KOPT-K1 (cell line): Measurements from ENCODE around the gene CHRNA4.

Experiments used
- H3K27ac ChIP-seq: fragments of 200-600 bp; sonication (generic); 2 replicates; pipeline ENCODE4 v1.5.1; 2016; ENCODE audit warnings: antibody characterized with exemption, mild to moderate bottlenecking, low read depth, low read length; ENCODE audit not compliant: poor library complexity, severe bottlenecking
- H3K36me3 ChIP-seq: fragments of 200-600 bp; sonication (generic); 2 replicates; pipeline ENCODE4 v1.5.1; 2017; ENCODE audit warnings: antibody characterized with exemption, mild to moderate bottlenecking, low read length, moderate library complexity; ENCODE audit not compliant: insufficient read depth
- H3K9me3 ChIP-seq: fragments of 200-600 bp; sonication (generic); 2 replicates; pipeline ENCODE4 v1.5.1; 2017; ENCODE audit warnings: antibody characterized with exemption, low read length, mild to moderate bottlenecking; ENCODE audit not compliant: insufficient read depth, poor library complexity, severe bottlenecking

The CHRNA4 gene

GRCh38 chr20:63376283-63377250 is 15.4 kb upstream of the CHRNA4 start:
- H3K9me3 ChIP-seq: peaks cover 6% of the 10 kb centered on the region
- H3K36me3 ChIP-seq: no peaks in the 10 kb centered on the region
- no peak overlapping the region for H3K27ac ChIP-seq

GRCh38 chr20:63375438-63375837 is 14.3 kb upstream of the CHRNA4 start:
- H3K9me3 ChIP-seq: peaks cover 6% of the 10 kb centered on the region
- no peaks in the 10 kb centered on the region for H3K36me3 ChIP-seq
- H3K27ac ChIP-seq: no peak overlapping the region

- Histone ChIP-seq H3K36me3 (no peaks in the 10 kb centered on the region), H3K27ac (no peak overlapping the region), H3K9me3 (no peaks in the 10 kb centered on the region)
These were observed 13.4 kb upstream of the CHRNA4 start for GRCh38 chr20:63374504-63374903.

DNA sequence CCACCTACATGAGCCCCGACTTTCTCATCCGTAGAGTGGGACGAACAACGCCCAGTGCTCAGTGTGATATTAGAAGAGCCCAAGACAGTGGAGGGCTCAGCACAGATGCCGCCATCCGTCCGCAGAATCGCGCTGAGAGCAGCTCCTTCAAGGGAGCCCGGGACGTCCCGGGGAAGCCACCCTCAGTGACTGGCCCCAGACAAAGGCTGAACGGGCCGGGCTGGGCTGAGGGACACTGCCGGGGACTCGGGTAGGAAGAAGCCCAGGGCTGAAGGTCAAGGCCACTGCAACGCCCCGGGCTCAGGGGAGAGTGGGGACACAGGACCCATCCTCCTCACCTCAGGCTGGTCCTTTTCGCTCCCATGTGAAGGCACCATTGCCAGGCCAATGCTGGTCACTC is 12.8 kb upstream of the CHRNA4 start:
- no peak overlapping the region for H3K27ac ChIP-seq
- H3K36me3 ChIP-seq: no peaks in the 10 kb centered on the region
- no peaks in the 10 kb centered on the region for H3K9me3 ChIP-seq

- H3K9me3 ChIP-seq: no peaks in the 10 kb centered on the region
- H3K36me3 ChIP-seq: no peaks in the 10 kb centered on the region
- H3K27ac ChIP-seq: no peak overlapping the region
These were observed 12.1 kb upstream of the CHRNA4 start for GRCh38 chr20:63372971-63373885.

DNA sequence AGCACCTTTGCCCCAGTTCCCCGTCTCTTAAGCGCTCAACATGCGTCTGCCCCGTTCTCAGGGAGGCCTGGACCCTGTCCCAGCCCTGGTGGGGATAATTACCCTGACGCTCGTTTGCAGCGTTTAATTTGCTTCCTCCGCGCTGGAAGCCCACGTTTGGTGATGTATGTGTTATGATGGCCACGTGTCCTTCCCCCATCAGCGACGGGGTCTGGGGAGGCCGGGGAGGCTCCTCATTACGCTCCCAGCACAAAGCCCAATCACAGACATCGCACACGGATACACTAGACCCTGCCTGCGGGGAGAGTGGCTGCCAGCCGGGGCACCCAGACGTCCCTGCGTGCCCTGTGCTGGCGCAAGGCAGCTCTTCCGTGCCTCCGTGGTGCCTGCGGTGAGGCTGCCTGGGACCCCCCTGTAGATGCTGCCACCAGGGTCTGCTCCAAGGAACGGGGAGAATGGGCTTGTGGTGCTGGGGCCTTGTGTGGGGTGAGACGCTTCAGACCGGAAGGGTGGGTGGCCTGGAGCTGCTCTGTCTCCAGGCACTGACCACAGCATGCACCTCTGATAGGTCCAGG is 10.2 kb upstream of the CHRNA4 start:
- H3K9me3 ChIP-seq: no peaks in the 10 kb centered on the region
- no peak overlapping the region for H3K27ac ChIP-seq
- no peaks in the 10 kb centered on the region for H3K36me3 ChIP-seq

DNA sequence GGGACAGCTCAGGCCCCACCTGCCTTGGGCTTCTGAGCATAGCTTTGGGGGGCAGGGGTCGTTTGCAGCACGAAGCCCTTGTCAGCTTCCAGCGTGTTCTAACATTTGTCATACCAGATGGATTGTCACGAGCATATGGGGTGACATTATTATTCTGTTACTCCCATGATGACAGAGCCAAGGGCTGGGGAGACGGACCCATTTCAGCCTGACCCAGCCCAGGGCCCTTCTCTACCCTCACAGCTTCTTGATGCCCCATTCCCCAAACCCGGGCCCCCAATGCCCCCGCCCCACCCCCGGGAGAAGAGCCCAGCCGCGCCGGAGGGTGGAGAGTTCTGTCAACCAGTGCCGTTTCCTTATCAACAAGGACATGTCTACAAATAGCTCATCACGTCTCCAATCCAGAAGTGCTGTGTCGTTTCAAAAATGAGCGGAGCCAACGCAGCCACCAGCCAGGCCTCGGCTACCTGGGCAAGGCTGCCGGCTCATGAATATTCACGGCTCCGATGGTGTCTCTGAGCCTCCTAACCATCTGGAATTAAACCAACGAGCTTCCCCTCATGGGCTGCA is 9.6 kb upstream of the CHRNA4 start:
- Histone ChIP-seq H3K36me3 (no peaks in the 10 kb centered on the region), H3K9me3 (no peaks in the 10 kb centered on the region), H3K27ac (no peak overlapping the region)

- Histone ChIP-seq H3K9me3 (no peaks in the 10 kb centered on the region), H3K36me3 (no peaks in the 10 kb centered on the region)
These were observed 8.8 kb upstream of the CHRNA4 start for GRCh38 chr20:63369724-63370617.

GRCh38 chr20:63369024-63369530 is 7.9 kb upstream of the CHRNA4 start:
- Histone ChIP-seq H3K36me3 (no peaks in the 10 kb centered on the region), H3K9me3 (no peaks in the 10 kb centered on the region), H3K27ac (no peak overlapping the region)

More at GRCh38 chr20:63369724-63370617, 8.8 kb upstream of the CHRNA4 start:
- H3K27ac ChIP-seq: no peak overlapping the region

- no peaks in the 10 kb centered on the region for H3K36me3 ChIP-seq
- no peak overlapping the region for H3K27ac ChIP-seq
- H3K9me3 ChIP-seq: no peaks in the 10 kb centered on the region
These were observed 7.0 kb upstream of the CHRNA4 start for GRCh38 chr20:63368151-63368550.

DNA sequence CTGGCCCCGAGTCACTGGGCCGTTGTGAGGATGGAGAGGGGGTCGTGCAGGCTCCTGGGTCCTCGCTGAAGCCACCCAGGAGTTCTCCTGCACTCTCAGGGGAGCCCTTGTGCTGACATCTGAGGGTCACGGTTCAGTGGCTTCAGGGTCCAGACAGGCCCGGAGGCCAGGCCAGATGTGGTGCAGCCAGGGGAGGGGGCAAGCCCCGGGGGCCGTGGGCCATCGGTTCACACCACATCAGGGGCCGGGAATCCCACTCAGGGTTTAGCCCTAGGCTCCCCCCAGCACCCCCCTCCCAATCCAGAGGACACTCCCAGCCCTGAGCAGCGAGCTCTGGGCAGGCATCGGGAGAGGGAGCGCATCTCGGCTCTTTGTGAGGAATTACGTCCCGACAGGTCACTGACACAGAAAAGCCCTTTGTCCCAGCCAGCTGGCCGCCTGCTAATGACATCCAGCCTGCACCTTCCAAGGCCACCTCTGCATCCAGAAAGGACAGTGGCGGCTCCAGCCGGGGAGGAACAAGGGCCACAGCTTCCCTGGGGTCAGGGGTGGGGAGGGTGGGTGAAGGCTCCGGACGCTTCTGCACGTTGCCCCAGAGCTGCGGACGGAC is 6.4 kb upstream of the CHRNA4 start:
- Histone ChIP-seq H3K9me3 (no peaks in the 10 kb centered on the region), H3K27ac (no peak overlapping the region), H3K36me3 (no peaks in the 10 kb centered on the region)

DNA sequence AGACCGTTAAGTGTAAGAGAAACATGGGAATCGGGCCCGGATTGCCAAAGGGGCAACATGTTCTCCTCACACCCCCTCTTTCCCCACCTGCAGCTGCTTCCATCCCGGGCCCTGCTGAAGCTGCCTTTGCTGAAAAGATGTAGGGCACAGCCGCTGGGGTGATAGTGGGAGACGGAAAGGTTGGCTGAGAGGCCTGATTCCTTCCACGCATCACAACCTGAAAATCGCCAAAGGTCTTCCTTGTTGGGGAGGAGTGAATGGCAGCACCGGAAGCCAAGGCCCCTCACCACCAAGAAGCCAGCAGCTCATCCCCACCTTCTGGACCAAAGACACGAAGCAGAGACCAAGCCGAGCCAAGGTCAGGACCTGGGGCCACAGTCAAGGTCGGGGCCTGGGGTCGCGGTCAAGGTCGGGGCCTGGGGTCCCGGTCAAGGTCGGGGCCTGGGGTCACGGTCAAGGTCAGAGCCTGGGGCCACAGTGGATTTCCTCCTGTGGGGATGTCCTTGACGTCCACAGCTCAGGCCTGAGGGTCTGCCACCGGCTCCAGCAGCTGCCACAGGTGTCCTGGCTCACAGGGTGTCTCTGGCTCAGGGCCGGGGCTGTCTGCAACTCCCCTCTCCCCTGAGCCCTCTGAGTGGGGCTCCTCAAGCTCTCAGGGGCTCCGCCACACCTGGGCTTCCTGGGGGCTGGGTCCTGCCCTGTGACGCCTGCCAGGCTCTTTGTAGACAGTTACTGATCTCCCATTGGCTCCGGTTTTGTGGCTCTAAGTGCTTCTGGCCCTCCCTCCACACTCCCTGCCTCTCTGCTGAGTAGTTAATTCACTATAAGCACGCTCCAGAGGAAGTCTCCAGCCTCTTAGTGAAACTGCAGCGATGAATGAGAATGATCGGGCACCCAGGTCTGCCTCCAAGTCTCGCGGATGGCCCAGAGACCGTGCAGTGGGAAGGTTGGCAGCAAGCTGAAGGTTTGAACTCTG is 5.5 kb upstream of the CHRNA4 start:
- H3K9me3 ChIP-seq: no peaks in the 10 kb centered on the region
- no peaks in the 10 kb centered on the region for H3K36me3 ChIP-seq
- H3K27ac ChIP-seq: no peak overlapping the region
